Ramos (cell line): ENCODE data around the gene IFITM5.
"Not testable (repeated sequence)": the region's sequence is repeated elsewhere in the genome, so short reads cannot be mapped to it uniquely, and the experiment has no call there.

ENCODE experiments used
- in situ Hi-C: fragments of 300-500 bp; cut with MboI; formaldehyde crosslinking; loops from one replicate; pipeline ENCODE4 v1.14.3; 2022; ENCODE audit warnings: low sequenced_read_pairs; ENCODE audit not compliant: unreplicated experiment

Gene IFITM5

GRCh38 chr11:328516-329100 lies 29.3 kb upstream of the IFITM5 start:
- in situ Hi-C loops = not testable (repeated sequence)

DNA sequence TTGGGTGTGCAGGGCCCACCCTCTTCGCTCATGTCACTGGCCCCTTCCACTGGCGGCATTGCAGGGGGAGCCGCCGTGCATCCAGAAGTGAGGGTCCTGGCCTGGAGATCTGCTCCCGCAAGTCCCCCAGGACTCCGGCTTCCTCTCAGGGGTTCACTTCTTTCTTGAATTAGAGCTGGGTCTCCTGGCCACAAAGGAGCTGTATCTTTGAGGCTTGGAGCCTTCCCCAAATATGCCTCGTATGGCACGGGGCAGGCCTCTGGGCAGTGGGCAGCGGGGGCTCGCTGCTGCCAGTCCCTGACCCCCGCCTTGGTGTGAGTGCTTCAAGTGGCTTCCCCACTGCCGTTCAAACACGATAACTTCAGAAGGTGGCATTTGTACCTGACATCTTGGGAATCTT lies 28.7 kb upstream of the IFITM5 start:
- in situ Hi-C loops = no loop called here

DNA sequence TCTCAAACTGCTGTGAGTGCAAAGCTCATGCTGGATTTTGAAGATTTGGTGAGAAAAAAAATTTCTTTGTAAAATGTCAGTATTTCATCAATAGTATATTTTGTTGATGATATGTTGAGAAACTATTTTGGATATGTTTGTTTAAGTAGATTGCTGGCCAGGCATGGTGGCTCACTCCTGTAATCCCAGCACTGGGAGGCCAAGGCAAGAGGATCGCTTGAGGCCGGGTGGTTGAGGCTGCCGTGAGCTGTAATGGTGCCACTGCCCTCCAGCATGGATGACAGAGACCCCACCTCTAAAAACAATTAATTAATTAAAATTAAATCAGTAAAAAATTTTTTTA lies 28.2 kb upstream of the IFITM5 start:
- in situ Hi-C loops = no loop called here

- in situ Hi-C loops = no loop called here
Observed at GRCh38 chr11:326842-327580, 27.7 kb upstream of the IFITM5 start.

- in situ Hi-C loops = no loop called here
Observed at GRCh38 chr11:326592-326841, 27.2 kb upstream of the IFITM5 start.

- in situ Hi-C loops = no loop called here
Observed at GRCh38 chr11:325796-326591, 26.7 kb upstream of the IFITM5 start.

DNA sequence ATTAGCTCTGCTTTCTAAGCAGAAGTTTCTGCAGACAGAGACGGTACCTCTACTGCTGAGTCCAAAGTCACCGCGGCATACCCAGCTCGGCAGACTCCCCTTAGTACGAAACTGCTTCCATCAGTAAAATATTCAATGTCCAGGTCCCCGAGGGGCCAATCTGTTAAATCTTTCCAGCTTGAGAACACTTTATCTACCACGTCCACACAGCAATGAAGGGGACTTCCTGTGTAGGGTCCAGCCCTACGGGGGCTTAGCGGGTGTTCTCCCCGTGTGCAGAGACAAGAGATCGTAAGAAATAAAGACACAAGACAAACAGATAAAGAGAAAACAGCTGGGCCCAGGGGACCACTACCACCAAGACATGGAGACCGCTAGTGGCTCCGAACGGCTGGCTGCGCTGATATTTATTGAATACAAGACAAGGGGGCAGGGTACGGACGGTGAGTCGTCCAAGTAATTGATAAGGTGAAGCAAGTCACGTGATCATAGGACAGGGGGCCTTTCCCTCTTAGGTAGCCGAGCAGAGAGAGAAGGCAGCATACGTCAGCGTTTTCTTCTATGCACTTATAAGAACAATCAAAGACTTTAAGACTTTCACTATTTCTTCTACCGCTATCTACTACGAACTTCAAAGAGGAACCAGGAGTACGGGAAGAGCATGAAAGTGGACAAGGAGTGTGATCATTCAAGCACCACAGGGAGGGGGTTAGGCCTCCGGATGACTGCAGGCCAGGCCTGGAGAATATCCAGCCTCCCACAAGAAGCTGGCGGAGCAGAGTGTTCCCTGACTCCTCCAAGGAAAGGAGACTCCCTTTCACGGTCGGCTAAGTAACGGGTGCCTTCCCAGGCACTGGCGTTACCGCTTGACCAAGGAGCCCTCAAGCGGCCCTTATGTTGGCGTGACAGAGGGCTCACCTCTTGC lies 25.5 kb upstream of the IFITM5 start:
- in situ Hi-C loops = not testable (repeated sequence)

- in situ Hi-C loops = no loop called here
Observed at GRCh38 chr11:324156-324555, 24.8 kb upstream of the IFITM5 start.

DNA sequence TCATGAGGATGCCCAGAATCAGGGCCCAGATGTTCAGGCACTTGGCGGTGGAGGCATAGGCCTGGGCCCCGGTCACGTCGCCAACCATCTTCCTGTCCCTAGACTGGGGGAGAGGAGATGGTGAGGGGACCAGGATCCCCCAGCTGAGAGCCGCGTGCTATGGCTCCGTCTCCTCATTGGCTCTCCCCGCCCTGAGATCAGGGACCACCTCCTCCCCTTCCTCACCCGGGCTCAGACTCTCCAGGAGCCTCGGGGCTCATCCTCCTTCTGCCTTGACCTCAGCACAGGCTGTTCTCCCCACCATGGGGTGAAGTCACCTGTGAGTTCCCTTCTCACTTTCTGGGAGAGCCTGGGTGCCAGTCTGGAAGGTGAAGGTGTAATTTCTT lies 20.6 kb upstream of the IFITM5 start:
- in situ Hi-C loops = not testable (repeated sequence)

- in situ Hi-C loops = not testable (repeated sequence)
Observed at GRCh38 chr11:319121-319887, 20.0 kb upstream of the IFITM5 start.

GRCh38 chr11:318405-319120 lies 19.2 kb upstream of the IFITM5 start:
- in situ Hi-C loops = not testable (repeated sequence)

GRCh38 chr11:317668-318404 lies 18.5 kb upstream of the IFITM5 start:
- in situ Hi-C loops = not testable (repeated sequence)

DNA sequence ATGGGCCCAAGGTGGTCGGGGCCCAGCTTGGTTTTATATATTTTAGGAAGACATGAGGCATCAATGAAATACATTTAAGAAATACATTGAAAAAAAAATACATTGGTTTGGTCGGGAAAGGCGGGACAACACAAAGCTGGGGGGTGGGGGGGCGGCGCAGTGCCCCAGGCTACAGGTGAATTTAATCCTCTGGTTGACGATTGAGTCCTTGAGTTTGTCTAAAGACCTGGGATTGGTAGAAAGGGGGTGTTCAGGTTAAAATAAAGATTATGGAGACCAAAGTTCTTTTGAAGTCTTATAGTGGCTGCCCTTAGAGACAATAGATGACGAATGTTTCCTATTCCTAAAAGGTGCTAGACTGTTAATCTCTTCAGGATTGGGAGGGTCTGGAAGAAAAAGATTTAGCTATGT lies 17.6 kb upstream of the IFITM5 start:
- in situ Hi-C loops = no loop called here

- in situ Hi-C loops = no loop called here
Observed at GRCh38 chr11:316031-316701, 16.8 kb upstream of the IFITM5 start.

GRCh38 chr11:315516-315994 lies 16.2 kb upstream of the IFITM5 start:
- in situ Hi-C loops = no loop called here

- in situ Hi-C loops = no loop called here
Observed at GRCh38 chr11:315051-315481, 15.7 kb upstream of the IFITM5 start.

GRCh38 chr11:314554-314875 lies 15.2 kb upstream of the IFITM5 start:
- in situ Hi-C loops = not testable (repeated sequence)
